ENCODE results near the gene MAP1LC3B2.

Gene MAP1LC3B2

DNA sequence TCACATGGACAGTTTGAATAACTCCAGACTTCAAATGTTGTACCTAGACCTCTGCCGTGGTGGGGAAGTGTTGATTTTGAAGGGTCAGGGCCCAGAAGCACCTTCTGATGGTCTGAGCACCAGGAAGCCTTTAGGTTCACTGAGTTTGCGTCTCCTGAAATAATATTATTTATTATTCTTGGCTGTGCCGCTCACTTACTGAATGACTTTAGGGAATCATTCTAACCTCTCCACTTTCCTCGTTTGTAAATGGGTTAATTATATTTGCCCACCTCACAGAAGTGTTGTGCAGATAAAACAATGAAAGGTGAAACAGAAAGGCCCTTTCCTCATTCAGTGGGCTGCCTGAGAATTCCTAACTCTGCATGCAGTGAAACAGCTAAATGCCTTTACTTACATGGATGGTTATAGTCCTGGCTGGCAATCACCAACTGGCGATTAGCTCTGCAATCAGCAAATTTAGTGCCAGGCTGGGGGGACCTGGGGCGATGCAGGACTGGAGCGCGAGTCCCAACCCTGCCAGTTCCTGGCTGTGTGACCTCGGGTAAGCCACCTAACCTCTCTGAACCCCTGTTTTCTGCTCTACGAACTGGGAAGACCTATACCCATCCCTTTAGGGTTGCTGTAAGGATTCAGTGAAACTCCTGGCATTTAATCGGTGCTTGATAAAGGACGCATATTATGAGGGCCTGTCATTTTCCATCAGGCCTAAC is 57.5 kb downstream of the MAP1LC3B2 start:
- DNase-seq: no peak

DNA sequence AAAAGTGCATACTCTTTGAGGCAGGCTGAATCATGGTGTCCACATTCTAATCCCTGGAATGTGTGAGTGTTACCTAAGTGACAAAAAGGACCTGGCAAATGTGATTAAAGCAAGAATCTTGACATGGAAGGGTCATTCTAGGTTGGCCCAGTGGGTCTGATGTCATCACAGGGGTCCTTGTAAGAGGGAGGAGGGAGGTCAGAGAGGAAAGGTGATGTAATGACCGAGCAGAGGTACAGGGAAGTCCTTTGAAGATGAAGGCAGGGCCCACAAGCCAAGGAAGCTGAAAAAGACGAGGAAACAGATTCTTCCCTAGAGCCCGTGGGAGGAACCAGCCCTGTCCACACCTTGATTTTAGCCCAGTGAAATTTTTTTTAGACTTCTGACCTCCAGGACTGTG is 60.1 kb downstream of the MAP1LC3B2 start:
- DNase-seq: no peak

DNA sequence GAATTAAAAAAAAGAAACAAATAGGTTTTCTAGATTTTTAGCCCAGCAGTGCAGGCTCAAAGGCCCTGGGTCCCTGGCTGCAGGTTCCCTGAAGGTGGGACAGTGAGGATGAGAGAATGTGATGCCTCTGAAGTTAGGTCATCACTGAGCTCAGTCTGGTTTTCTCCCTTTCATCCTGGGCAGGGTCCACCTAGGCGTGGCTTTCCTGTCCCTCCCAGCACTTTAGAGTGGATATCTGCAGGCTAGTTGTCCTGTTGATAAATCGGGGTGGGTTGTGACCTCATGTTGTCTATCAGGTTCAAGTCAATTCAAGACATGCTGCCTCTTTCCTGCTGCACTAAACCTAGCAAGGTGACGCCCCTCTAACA is 60.9 kb downstream of the MAP1LC3B2 start:
- no peak for DNase-seq

DNA sequence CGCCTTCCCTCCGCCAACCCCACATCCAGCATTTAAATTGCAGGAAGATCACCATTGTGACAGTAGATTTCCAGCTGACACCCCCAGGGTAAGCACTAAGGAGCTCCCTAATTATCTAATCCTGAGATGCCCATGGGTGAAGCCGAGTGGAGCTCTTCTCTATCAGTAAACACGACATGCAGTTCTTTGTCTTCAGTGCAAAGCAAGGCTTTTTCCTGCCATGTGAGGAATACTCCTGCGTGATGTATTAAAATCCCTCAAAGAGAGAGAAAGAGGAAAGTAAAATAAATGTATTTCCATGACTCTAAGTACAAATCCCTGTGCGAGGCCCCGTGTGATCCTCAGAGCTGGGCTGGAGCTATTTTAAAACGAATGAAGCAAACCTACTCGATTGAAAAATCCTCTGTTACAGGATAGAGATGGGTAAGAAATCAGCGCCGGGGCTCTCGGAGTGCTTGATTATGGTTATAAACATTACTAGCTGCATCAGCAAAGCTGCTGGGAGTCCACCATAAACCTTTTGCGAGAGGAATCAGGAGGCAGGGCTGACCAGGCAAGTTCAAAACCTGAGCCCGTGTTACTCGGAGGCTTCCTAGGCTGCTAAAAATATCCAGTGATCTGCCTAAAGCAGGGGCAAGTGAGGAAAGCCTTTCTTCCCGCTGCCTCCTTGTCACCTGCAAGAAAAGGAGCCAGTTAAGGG is 61.5 kb downstream of the MAP1LC3B2 start:
- DNase-seq: no peak

DNA sequence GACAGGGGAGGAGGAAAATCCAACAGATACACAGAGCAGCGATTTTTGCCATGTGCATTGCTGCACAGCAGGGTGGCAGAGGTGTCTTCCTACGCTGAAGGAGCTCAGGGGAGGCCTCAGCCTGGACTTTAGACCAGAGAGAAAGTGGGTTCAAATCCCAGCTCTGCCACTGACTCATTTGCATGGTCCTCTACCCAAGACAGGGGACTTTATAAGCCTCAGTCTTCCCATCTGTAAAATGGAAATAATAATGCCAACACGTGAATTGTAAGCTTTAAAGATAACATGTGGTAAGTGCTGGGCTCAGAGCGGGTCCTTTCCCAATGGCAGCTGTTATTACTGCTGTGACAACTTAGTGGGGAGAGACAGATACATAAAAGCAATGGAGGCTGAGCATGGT is 62.0 kb downstream of the MAP1LC3B2 start:
- no peak for DNase-seq

DNA sequence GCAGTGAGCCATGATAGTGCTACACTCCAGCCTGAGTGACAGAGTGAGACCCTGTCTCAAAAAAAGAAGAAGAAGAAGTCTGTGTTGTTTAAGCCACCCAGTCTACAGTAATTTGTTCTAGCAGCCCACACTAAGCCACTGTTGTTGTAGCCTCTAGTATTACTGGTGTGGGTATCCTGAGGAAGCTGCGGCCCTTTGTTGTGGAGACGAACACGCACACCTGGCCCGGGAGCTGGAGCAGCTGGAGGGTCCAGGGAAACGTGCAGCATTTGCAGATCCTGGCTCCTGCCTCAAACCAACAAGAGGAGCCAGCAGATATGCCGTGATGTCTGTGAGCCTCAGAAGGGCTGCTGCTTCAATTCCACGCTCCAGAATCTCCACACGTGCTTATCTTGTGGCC is 65.3 kb downstream of the MAP1LC3B2 start:
- DNase-seq: no peak

DNA sequence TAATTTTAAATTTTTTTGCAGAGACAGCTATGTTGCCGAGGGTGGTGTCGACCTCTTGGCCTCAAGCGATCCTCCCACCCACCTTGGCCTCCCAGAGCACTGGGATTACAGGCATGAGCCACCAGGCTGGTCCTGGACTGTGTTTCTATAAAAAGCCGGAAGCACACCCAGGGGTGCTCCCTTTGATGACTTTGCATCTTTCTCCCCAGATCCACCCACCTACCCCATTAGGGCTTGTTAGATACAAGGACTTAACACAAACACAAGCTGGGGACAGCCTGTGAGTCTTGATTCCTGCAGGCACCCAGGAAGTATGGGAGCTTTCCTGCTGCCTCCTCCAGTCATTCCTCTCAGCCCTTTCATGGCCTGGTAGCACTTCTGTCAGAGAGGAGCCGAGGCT is 67.0 kb downstream of the MAP1LC3B2 start:
- no peak for DNase-seq
